Mesendoderm (in vitro differentiated cells): Measurements from ENCODE around the gene TTC17. TPM values are rescaled to one million over a fixed set of nuclear protein-coding genes. Genes with fewer than 3 reads are reported as not detected.

Experiments used
- DNase-seq: peaks from one replicate; pipeline ENCODE4 v3.0.0; 2013
- H2AK5ac ChIP-seq: 2 replicates; pipeline ENCODE4 v1.6.1; 2013; ENCODE audit warnings: low read length, inconsistent platforms
- H2BK120ac ChIP-seq: 2 replicates; pipeline ENCODE4 v1.6.1; 2013; ENCODE audit warnings: low read depth, mild to moderate bottlenecking, low read length, moderate library complexity, mixed read lengths
- H2BK15ac ChIP-seq: replicated peaks from 2 replicates; pipeline ENCODE4 v1.6.1; 2013; ENCODE audit warnings: low read depth, mild to moderate bottlenecking, moderate library complexity
- H2BK5ac ChIP-seq: 2 replicates; pipeline ENCODE4 v1.6.1; 2013; ENCODE audit warnings: low read length, inconsistent platforms
- H3K18ac ChIP-seq: 2 replicates; pipeline ENCODE4 v1.6.1; 2013; ENCODE audit warnings: mild to moderate bottlenecking, low read length, mixed read lengths
- H3K23ac ChIP-seq: one replicate; pipeline ENCODE4 v1.6.1; 2013; ENCODE audit warnings: low read length
- H3K27ac ChIP-seq: 2 replicates; pipeline ENCODE4 v1.5.1; 2013; ENCODE audit warnings: low read depth, mild to moderate bottlenecking, inconsistent platforms, low read length, moderate library complexity
- H3K27me3 ChIP-seq: 2 replicates; pipeline ENCODE4 v1.6.1; 2013; ENCODE audit warnings: low read length, control low read depth, mild to moderate bottlenecking, inconsistent platforms; ENCODE audit not compliant: insufficient read depth, poor library complexity
- H3K36me3 ChIP-seq: 2 replicates; pipeline ENCODE4 v1.6.1; 2013; ENCODE audit warnings: low read length, inconsistent platforms; ENCODE audit not compliant: control insufficient read depth, insufficient read depth
- H3K4ac ChIP-seq: one replicate; pipeline ENCODE4 v1.6.1; 2013; ENCODE audit warnings: low read depth, mild to moderate bottlenecking, low read length, moderate library complexity
- H3K4me1 ChIP-seq: 2 replicates; pipeline ENCODE4 v1.6.1; 2013; ENCODE audit warnings: low read depth, low read length, inconsistent platforms; ENCODE audit not compliant: control insufficient read depth
- H3K4me2 ChIP-seq: 2 replicates; pipeline ENCODE4 v1.6.1; 2013; ENCODE audit warnings: low read length
- H3K4me3 ChIP-seq: 2 replicates; pipeline ENCODE4 v1.5.1; 2013; ENCODE audit warnings: mild to moderate bottlenecking, low read length
- H3K56ac ChIP-seq: one replicate; pipeline ENCODE4 v1.6.1; 2013; ENCODE audit warnings: low read length
- H3K79me1 ChIP-seq: 2 replicates; pipeline ENCODE4 v1.6.1; 2013; ENCODE audit warnings: low read length, inconsistent platforms
- H3K79me2 ChIP-seq: 2 replicates; pipeline ENCODE4 v1.6.1; 2013; ENCODE audit warnings: mild to moderate bottlenecking, low read length; ENCODE audit not compliant: control insufficient read depth, insufficient read depth
- H3K9ac ChIP-seq: 2 replicates; pipeline ENCODE4 v1.6.1; 2013; ENCODE audit warnings: low read length, inconsistent platforms
- H4K5ac ChIP-seq: one replicate; pipeline ENCODE4 v1.6.1; 2013; ENCODE audit warnings: low read length
- H4K8ac ChIP-seq: one replicate; pipeline ENCODE4 v1.6.1; 2013; ENCODE audit warnings: low read depth, mild to moderate bottlenecking, control low read depth, low read length, moderate library complexity
- WGBS: extraction: QIAGEN DNeasy Blood & Tissue Kit; methylation state at CpG from one replicate; pipeline ENCODE4 v1.1.7; 2013; ENCODE audit warnings: low lambda C conversion rate, missing lambda C conversion rate; ENCODE audit not compliant: insufficient coverage; ENCODE audit errors: extremely low coverage; 5-methylcytosine and 5-hydroxymethylcytosine counted together
- small RNA-seq: library from polyadenylated mRNA; stranded (forward); fragments of <200 nt; extraction: miRNeasy Mini kit (QIAGEN cat#:217004); gene quantifications from one replicate; pipeline ENCODE3, GENCODE V24; 2013; ENCODE audit not compliant: insufficient read depth

The TTC17 gene

GRCh38 chr11:43542750-43543712, 184.3 kb downstream of the TTC17 start:
- Histone ChIP-seq H2AK5ac (no peak overlapping the region), H3K4me2 (no peak overlapping the region)

More at GRCh38 chr11:43542750-43543712, 184.3 kb downstream of the TTC17 start:
- no peaks in the 10 kb centered on the region for H3K79me1 ChIP-seq
- no peak overlapping the region for H3K4ac ChIP-seq
- no peak overlapping the region for H3K9ac ChIP-seq
- H3K27ac ChIP-seq = no peak overlapping the region
- H3K56ac ChIP-seq = no peak overlapping the region
- H2BK120ac ChIP-seq = no peak overlapping the region
- no peaks in the 10 kb centered on the region for H3K27me3 ChIP-seq
- no peak overlapping the region for H4K8ac ChIP-seq
- H3K18ac ChIP-seq = no peak overlapping the region
- H3K4me3 ChIP-seq = no peak overlapping the region
- no CpG with 5 or more reads among the region's 7 CpGs for WGBS
- no peak overlapping the region for H4K5ac ChIP-seq
- no peak overlapping the region for H2BK15ac ChIP-seq
- no peak overlapping the region for H3K23ac ChIP-seq
- DNase-seq = no peak
- no peaks in the 10 kb centered on the region for H3K79me2 ChIP-seq
- H2BK5ac ChIP-seq = no peak overlapping the region
- H3K4me1 ChIP-seq = no peaks in the 10 kb centered on the region
- no peaks in the 10 kb centered on the region for H3K36me3 ChIP-seq

Small RNAs within 50 kb of the gene (small RNA-seq; reads per million reads assigned to genes)
- not detected for gene RF00019
- not detected for gene RN7SKP287
